Tibial nerve (tissue), 4 donors: ENCODE results near the gene FCER1G. TPM values are rescaled to one million over a fixed set of nuclear protein-coding genes. Genes with fewer than 3 reads are reported as not detected.

ENCODE experiments used
- DNase-seq, 2 donors: peaks; one replicate each; pipeline ENCODE4 v3.0.0-alpha.2; 2019; ENCODE audit warnings: low spot score in 2 of 2
- H3K27ac ChIP-seq, 4 donors: fragments of 200-600 bp; sonication (generic) in 3 of 4; one replicate each; pipeline ENCODE4 v1.5.1; 2017 to 2019; ENCODE audit warnings: mild to moderate bottlenecking in 1 of 4
- H3K27me3 ChIP-seq, 2 donors: fragments of 200-600 bp; sonication (generic) in 1 of 2; one replicate each; pipeline versions ENCODE4 v1.5.1 to v1.6.0; 2017 to 2019
- H3K36me3 ChIP-seq, 3 donors: fragments of 200-600 bp; sonication (generic); one replicate each; pipeline ENCODE4 v1.5.1; 2018 to 2019
- H3K4me1 ChIP-seq, 4 donors: fragments of 200-600 bp; sonication (generic) in 3 of 4; one replicate each; pipeline ENCODE4 v1.5.1; 2017 to 2019
- H3K4me3 ChIP-seq, 4 donors: fragments of 200-600 bp; sonication (generic) in 3 of 4; one replicate each; pipeline ENCODE4 v1.5.1; 2017 to 2019; ENCODE audit warnings: mild to moderate bottlenecking in 1 of 4, moderate library complexity in 1 of 4
- H3K9me3 ChIP-seq, 4 donors: fragments of 200-600 bp; sonication (generic) in 3 of 4; one replicate each; pipeline ENCODE4 v1.5.1; 2017 to 2019
- EP300 ChIP-seq, 2 donors: sonication (generic); formaldehyde crosslinking; IDR thresholded peaks; one replicate each; pipeline ENCODE4 v1.6.1; 2017; ENCODE audit warnings: antibody characterized with exemption in 2 of 2, mild to moderate bottlenecking in 1 of 2
- POLR2A ChIP-seq, 2 donors: fragments of 450-650 bp; IDR thresholded peaks; one replicate each; pipeline ENCODE4 v1.6.1; 2017; ENCODE audit warnings: antibody characterized with exemption in 2 of 2, mild to moderate bottlenecking in 2 of 2, moderate library complexity in 2 of 2
- WGBS, 2 donors: methylation state at CpG; one replicate each; pipeline ENCODE4 v1.1.5; 2018; 5-methylcytosine and 5-hydroxymethylcytosine counted together
- total RNA-seq, 4 donors: library from RNA; depleted of rRNA; stranded (reverse); fragments of >200 nt; gene quantifications; one replicate each; pipeline ENCODE4 v1.1.0, GENCODE V29; 2016
- TF ChIP-seq, protein P1 (sequence below), 5 experiments: fragments of 200-600 bp in 3 of 5; fragments of 450-650 bp in 2 of 5; sonication (generic) in 3 of 5; IDR thresholded peaks; one replicate each; pipeline ENCODE4 v1.5.1; 2016 to 2019; ENCODE audit warnings: antibody characterized with exemption in 5 of 5, mild to moderate bottlenecking in 3 of 5, moderate library complexity in 2 of 5

FCER1G gene
- total RNA-seq, 4 donors from 2014 or later = 40.6 to 190 (median 50.9) TPM

DNA sequence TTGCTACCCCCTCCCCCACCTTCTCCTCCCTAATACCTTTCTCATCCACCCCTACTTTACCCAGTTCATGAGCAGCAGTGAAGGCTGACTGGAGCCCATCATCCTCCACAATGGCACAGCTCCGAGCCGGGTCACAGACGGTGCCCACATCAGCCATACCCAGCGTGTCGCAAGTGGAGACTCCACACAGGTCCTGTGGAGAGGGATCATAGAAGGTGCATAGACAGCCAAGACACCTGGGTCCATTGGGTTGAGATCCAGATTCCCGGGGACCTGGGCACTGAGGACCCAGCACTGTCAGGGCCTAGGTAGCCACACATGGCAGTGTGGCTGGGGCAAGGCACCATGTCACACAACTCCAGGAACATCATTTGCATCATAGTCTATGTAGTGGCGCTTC, 19.0 kb upstream of the FCER1G start:
- H3K9me3 ChIP-seq = no peaks in the 10 kb centered on the region
- no peaks in the 10 kb centered on the region for H3K27me3 ChIP-seq
- no peak for TF ChIP-seq POLR2A (IDR thresholded peaks at IDR 0.05)
- DNase-seq = no peak
- peak overlapping the region in 3 of 4 donors; percentile 95 to 98 (median 97) for H3K27ac ChIP-seq
- H3K36me3 ChIP-seq = peaks cover 0 to 10% (median 0%) of the 10 kb centered on the region in 3 donors
- WGBS, 2 donors = 79 to 94% methylated on average over 6 to 7 of the region's 7 CpGs
- peak overlapping the region in 2 of 4 donors; percentile 1 to 50 for H3K4me3 ChIP-seq
- peaks cover 7 to 89% (median 68%) of the 10 kb centered on the region in 4 donors for H3K4me1 ChIP-seq

DNA sequence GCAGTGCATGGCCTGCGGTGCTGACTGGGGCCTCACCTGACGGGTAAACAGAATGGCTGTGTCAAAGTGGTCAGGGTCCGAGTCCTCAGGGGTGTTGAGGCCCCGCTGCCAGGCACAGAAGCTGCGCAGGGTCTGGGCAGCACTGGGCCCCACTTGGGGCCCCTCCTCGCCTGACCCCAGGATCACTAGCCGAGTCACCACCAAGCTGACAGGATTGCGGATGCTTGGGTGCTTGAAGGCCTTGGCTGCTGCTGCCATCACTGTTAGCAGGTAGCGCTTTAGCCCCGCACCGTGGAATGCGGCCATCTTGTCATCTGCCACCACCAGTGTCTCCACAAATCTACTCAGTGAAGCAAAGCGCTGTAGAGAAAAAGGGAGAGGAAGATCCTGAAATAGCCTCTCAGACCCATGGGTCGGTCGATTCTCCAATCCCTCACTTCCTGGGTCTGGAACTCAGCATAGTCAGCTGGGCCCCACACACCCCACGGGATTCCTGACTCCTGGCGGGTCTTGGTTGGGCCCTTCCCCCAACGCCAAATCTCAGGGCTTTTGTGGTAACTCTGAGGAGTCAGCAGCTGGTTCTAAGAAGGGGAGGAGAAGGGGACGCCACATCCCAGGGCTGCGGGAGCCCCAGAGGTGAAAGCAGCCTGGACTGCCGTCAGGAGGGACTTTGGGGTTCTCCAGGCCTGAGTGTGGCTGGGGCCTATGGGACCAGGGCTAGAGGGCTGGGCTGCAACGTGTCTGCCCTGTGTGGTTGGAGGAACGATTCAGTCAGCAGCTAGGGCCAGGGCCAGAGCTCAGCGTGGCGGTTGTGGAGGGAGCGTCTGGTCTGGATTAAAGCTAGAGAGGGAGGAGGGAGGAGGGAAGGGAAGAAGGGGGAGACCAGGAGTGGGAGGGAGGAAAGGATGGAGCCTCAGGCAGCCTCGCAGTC, 18.3 kb upstream of the FCER1G start:
- H3K36me3 ChIP-seq = peaks cover 0 to 4% (median 0%) of the 10 kb centered on the region in 3 donors
- H3K4me3 ChIP-seq = peak overlapping the region; percentile 10 to 50 (median 30)
- 42 to 46% methylated on average over 24 to 25 of the region's 27 CpGs for WGBS, 2 donors
- H3K27me3 ChIP-seq = no peaks in the 10 kb centered on the region
- peak in 1 of 2 donors; percentile 47 for DNase-seq
- H3K4me1 ChIP-seq = peaks cover 7 to 96% (median 74%) of the 10 kb centered on the region in 4 donors
- no peaks in the 10 kb centered on the region for H3K9me3 ChIP-seq
- peak overlapping the region; percentile 95 to 98 (median 96) for H3K27ac ChIP-seq
- TF ChIP-seq, protein P1, sequence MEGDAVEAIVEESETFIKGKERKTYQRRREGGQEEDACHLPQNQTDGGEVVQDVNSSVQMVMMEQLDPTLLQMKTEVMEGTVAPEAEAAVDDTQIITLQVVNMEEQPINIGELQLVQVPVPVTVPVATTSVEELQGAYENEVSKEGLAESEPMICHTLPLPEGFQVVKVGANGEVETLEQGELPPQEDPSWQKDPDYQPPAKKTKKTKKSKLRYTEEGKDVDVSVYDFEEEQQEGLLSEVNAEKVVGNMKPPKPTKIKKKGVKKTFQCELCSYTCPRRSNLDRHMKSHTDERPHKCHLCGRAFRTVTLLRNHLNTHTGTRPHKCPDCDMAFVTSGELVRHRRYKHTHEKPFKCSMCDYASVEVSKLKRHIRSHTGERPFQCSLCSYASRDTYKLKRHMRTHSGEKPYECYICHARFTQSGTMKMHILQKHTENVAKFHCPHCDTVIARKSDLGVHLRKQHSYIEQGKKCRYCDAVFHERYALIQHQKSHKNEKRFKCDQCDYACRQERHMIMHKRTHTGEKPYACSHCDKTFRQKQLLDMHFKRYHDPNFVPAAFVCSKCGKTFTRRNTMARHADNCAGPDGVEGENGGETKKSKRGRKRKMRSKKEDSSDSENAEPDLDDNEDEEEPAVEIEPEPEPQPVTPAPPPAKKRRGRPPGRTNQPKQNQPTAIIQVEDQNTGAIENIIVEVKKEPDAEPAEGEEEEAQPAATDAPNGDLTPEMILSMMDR (IDR thresholded peaks at IDR 0.05) = no peak
- no peak for TF ChIP-seq POLR2A (IDR thresholded peaks at IDR 0.05)
- TF ChIP-seq EP300 (IDR thresholded peaks at IDR 0.05) = no peak

DNA sequence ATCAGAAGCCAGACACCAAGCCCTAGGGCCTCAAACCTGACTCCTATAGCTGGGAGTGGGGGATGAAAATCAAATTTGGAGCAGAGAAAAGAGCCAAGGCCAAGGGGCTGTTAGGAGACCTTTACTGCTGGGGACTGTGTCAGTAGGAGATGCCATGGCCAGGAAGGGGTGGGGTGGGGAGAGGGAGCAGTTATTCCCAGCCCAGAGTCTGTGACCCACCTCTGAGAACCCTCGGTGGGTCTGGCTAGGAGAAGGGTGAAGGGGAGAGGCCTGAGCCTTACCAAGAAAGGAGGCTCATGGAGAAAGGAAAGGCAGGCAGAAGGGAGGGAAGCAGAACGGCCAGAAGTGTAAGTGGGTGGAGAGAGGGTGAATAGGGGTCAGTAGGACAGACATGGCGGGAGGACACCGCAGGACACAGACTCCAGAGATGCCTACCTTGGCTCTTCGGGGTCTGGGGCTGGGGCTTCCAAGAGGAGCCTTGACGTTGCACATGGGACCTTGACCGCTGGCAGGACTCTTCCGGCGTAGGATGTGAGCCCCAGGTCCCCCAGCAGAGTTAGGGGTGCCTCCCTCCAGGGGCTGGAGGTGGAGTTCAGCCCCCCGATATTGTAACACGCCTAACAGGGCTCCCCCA, 17.4 kb upstream of the FCER1G start:
- WGBS, 2 donors = 17 to 22% methylated on average over 9 of the region's 11 CpGs
- no peak for DNase-seq
- Histone ChIP-seq H3K36me3 (no peaks in the 10 kb centered on the region), H3K27me3 (no peaks in the 10 kb centered on the region), H3K4me3 (peak overlapping the region; percentile 10 to 50 (median 30)), H3K27ac (peak overlapping the region; percentile 95 to 98 (median 96)), H3K9me3 (no peaks in the 10 kb centered on the region), H3K4me1 (peaks cover 7 to 90% (median 74%) of the 10 kb centered on the region in 4 donors)
- TF ChIP-seq POLR2A (IDR thresholded peaks at IDR 0.05) = no peak
- no peak for TF ChIP-seq EP300 (IDR thresholded peaks at IDR 0.05)
- TF ChIP-seq, protein P1 (IDR thresholded peaks at IDR 0.05) = no peak

DNA sequence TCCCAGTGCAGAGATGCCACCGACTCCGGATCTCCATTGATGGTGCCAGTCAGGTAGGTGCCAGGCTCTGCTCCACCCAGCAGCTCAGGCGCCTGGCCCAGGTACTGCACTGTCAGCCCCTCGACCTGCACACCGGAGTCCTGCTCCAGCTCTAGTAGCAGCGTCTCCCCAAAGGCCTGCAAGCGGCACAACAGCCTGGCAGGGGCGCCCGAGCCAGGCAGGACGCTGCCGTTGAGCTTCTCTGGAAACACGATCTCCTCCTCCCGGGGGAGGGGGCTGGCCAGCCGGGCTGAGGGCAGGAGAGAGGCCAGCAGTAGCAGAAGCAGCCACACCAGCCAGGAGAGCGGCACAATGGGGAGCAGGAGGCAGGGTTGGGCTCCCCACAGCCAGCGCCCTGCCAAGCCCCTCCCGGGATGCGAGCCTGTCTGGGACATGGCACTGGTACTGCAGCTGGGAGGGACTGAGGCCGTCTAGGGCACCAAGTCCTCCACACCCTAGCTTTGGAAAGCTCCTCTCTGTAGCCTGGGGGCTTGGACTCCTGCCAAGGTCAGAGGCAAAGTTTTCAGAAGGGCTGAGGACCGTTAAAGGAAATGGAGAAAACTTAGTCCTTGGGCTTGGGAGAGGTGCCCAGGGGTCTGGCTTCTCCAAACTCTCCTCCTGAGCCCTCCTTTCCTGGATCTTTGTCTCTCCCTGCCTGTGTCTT, 16.8 kb upstream of the FCER1G start:
- Histone ChIP-seq H3K4me1 (peaks cover 7 to 90% (median 75%) of the 10 kb centered on the region in 4 donors), H3K27ac (peak overlapping the region; percentile 95 to 98 (median 96)), H3K36me3 (no peaks in the 10 kb centered on the region), H3K4me3 (peak overlapping the region; percentile 10 to 50 (median 30)), H3K27me3 (no peaks in the 10 kb centered on the region), H3K9me3 (no peaks in the 10 kb centered on the region)
- 13 to 38% methylated on average over 11 to 12 of the region's 20 CpGs for WGBS, 2 donors
- DNase-seq = no peak
- TF ChIP-seq POLR2A (IDR thresholded peaks at IDR 0.05) = no peak
- TF ChIP-seq, protein P1 (IDR thresholded peaks at IDR 0.05) = peak in 1 of 5 experiments; percentile 4

DNA sequence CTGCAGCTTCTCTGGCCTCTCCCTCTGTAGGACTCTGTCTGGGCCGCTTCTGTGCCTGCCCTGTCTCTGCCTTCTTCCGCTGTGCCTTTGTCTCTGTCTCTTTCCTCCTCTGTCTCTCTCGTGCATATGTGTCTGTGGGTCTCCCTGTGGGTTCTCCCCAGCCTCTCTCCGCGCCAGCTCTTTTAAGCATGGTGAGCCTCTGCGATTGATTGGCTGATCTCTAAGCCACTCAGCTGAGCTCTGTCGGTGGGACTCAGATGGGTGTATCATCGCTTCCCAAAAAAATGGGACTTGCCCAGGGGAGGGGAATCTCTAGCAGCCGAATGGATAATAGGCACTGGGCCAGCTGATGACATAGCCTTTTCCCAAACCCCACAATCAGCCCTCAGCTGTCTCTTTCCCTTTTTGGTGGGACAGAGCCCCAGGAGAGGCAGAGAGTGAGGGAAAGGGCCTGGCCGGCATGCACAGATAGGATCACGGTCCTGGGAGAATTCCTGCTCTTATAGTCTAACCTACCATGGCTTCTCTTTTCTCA, 16.1 kb upstream of the FCER1G start, which contains the start of gene ADAMTS4:
ADAMTS4 (minus strand) TSS at position 158 of the 535 bp plus-strand sequence. CDS start 427 bp downstream, outside the sequence.
- H3K4me1 ChIP-seq = peaks cover 7 to 90% (median 75%) of the 10 kb centered on the region in 4 donors
- TF ChIP-seq POLR2A (IDR thresholded peaks at IDR 0.05) (peak; percentile 37 to 48), EP300 (IDR thresholded peaks at IDR 0.05) (peak in 1 of 2 donors; percentile 85)
- TF ChIP-seq, protein P1 (IDR thresholded peaks at IDR 0.05) = no peak
- H3K36me3 ChIP-seq = peaks cover 0 to 6% (median 0%) of the 10 kb centered on the region in 3 donors
- no peaks in the 10 kb centered on the region for H3K9me3 ChIP-seq
- DNase-seq = peak in 1 of 2 donors; percentile 50
- WGBS, 2 donors = 12 to 17% methylated on average over 11 of the region's 11 CpGs
- H3K4me3 ChIP-seq = peak within 1 kb of the TSS; percentile 10 to 50 (median 30)
- H3K27ac ChIP-seq = peak within 1 kb of the TSS; percentile 95 to 98 (median 96)
- no peaks in the 10 kb centered on the region for H3K27me3 ChIP-seq
